CD1c-positive myeloid dendritic cell (primary cell): ENCODE results near the gene OR7A10.

Experiments used
- DNase-seq: peaks from one replicate; pipeline ENCODE4 v3.0.0-alpha.2; 2016; ENCODE audit errors: extremely low spot score

The OR7A10 gene

GRCh38 chr19:14848822-14849221 is at the start of gene OR7A10:
Gene OR7A10 (minus strand): TSS chr19:14848922. CDS start chr19:14841877, 7,045 bp downstream.
- no peak for DNase-seq

GRCh38 chr19:14890643-14891379 is 42.1 kb upstream of the OR7A10 start:
- no peak for DNase-seq

- DNase-seq, result no peak
These were observed 41.4 kb upstream of the OR7A10 start for GRCh38 chr19:14889994-14890642.

- no peak for DNase-seq
These were observed 37.3 kb upstream of the OR7A10 start, which contains the start of gene OR7A17 for GRCh38 chr19:14886032-14886431. Gene OR7A17 (minus strand): TSS chr19:14886132. CDS start chr19:14881355, 4,777 bp downstream.

- DNase-seq, result peak; percentile 35
These were observed 23.0 kb upstream of the OR7A10 start for GRCh38 chr19:14871619-14872230.

GRCh38 chr19:14868497-14868896 is 19.8 kb upstream of the OR7A10 start:
- no peak for DNase-seq

GRCh38 chr19:14843578-14843977 is 5.1 kb downstream of the OR7A10 start:
- DNase-seq, result no peak

- no peak for DNase-seq
These were observed 5.6 kb downstream of the OR7A10 start for GRCh38 chr19:14843169-14843568.

- DNase-seq, result no peak
These were observed 8.5 kb downstream of the OR7A10 start for GRCh38 chr19:14840206-14840605.

GRCh38 chr19:14837391-14837790 is 11.3 kb downstream of the OR7A10 start:
- DNase-seq, result no peak

GRCh38 chr19:14835011-14835410 is 13.7 kb downstream of the OR7A10 start, which contains the start of the genes OR7A5 and OR7C1:
Gene OR7A5 (minus strand): TSS chr19:14835185. CDS start chr19:14828241, 6,944 bp downstream.
Gene OR7C1 (minus strand): TSS chr19:14835185. CDS start chr19:14800136, 35,049 bp downstream.
- DNase-seq, result no peak

- no peak for DNase-seq
These were observed 18.0 kb downstream of the OR7A10 start for GRCh38 chr19:14830702-14831101.

GRCh38 chr19:14826006-14826405 is 22.7 kb downstream of the OR7A10 start:
- DNase-seq, result no peak

GRCh38 chr19:14821937-14822336 is 26.8 kb downstream of the OR7A10 start:
- DNase-seq, result peak; percentile 34

- no peak for DNase-seq
These were observed 30.1 kb downstream of the OR7A10 start for GRCh38 chr19:14818588-14818987.

- DNase-seq, result no peak
These were observed 31.7 kb downstream of the OR7A10 start for GRCh38 chr19:14817052-14817451.

- no peak for DNase-seq
These were observed 33.6 kb downstream of the OR7A10 start for GRCh38 chr19:14814982-14815652.

GRCh38 chr19:14809272-14810057 is 39.3 kb downstream of the OR7A10 start:
- DNase-seq, result no peak

- no peak for DNase-seq
These were observed 44.0 kb downstream of the OR7A10 start for GRCh38 chr19:14804765-14805164.

GRCh38 chr19:14798760-14799159 is 50.0 kb downstream of the OR7A10 start:
- no peak for DNase-seq

- DNase-seq, result no peak
These were observed 52.7 kb downstream of the OR7A10 start for GRCh38 chr19:14796021-14796420.
